Activated CD4-positive, alpha-beta T cell treated with anti-CD3 and anti-CD28 coated beads, Interleukin-2, amount 50 U/mL, for 24 hours (primary cell): ENCODE results near the gene SRSF4.
"Not testable (repeated sequence)": the region's sequence is repeated elsewhere in the genome, so short reads cannot be mapped to it uniquely, and the experiment has no call there.

Experiments
- DNase-seq, 2 donors: peaks; one replicate each; pipeline ENCODE4 v3.0.0-alpha.2; 2020; ENCODE audit warnings: low read depth in 1 of 2, low spot score in 1 of 2

SRSF4 gene

DNA sequence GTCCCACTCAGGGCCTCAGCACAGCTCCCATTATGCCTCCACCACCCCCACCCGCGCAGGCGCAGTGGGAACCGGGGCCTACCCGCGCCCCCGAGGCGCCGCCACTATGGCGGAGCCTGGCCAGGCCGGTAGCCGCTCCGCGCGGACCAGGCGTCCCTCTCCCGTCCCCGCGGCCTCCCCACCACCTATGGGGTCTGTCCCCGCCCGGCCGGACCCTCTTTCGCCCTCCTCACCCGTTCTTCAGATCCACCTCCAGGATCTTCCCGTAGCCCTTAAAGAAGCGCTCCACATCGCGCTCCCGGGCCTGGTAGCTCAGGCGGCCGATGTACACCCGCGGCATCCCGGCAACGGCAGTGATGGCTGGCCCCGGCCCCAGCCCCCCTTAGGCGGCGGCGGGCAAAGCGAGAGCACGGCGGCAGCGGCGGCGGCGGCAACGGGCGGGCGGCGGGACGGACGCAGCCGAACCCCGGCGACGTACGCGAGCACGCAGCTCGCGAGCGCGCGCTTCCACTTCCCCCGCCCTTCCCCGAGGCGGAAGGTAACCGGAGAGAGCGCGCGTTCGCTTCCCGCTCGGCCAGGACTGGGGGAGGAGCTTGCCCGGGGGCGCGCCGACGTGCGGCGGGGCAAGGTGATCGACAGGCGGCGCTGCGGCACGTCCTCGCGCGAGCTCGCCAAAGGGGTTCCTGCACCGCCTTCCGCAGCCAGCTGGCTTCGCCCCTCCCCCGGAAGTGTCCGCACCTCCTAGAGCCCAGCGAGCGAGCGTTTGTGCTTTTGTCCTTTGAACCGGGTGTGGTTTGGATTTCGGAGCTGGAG is at the start of gene SRSF4:
Gene SRSF4, minus strand, starts transcription at position 488 of the 813 bp plus-strand sequence. Its CDS starts 148 bp downstream, at position 340.
- DNase-seq: peak; percentile 95 to 98

DNA sequence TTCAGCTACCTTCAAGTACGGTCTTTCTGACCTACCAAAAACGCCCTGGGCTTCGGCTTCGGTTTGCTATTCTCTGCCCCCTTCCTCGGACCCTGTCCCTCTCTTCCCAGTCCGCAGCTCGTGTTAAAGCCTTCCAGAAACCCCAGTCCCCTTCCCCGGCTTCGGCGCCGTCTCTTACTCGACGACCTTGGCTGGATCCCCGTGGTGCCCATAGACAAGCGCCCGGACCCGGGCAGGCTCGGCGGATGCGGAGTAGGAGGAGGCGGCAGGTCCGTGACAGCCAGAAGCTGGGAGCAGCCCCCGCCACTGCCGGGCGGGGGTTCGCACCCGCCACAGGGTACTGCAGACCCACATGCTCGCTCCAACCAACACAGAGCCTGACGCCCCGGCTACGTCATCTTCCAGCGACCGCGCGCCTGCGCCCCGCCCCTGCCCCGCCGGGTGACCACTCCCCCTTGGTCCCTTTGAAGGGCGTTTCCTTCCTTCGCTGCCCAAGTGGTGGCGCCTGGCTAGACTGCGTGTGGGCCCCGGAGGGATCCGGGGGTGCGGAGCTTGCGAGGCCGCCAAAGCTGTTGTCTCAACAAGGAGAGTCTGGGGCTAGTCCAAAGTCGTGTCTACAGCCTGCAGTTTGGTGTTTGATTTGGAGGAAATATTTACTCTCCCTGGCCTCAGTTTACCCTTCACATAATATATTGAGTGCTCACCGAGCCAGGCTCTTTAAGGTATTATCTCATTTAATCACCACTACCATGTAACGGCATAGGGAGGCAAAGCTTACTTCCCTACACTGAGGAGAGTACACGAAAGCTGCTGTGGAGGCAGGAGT is 49.1 kb upstream of the SRSF4 start, which contains the start of gene MECR:
Gene MECR, minus strand, starts transcription at position 382 of the 826 bp plus-strand sequence. Its CDS starts 28 bp downstream, at position 354.
- DNase-seq: peak; percentile 93 to 97

DNA sequence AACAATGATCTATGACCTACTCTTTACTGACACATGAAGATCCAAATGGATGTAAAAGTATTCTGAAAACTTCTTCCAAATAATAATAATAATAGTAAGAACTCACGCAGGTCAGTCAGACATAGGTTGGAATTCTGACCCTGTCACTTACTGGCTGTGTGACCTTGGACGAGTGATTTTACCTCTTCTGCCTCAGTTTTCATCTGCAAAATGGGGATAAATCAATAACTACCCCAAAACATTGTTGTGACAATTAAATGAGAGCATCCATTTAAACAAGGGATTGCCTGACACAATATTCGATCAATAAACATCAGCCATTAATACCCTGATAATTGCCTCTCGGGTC is 48.5 kb upstream of the SRSF4 start:
- DNase-seq: no peak

DNA sequence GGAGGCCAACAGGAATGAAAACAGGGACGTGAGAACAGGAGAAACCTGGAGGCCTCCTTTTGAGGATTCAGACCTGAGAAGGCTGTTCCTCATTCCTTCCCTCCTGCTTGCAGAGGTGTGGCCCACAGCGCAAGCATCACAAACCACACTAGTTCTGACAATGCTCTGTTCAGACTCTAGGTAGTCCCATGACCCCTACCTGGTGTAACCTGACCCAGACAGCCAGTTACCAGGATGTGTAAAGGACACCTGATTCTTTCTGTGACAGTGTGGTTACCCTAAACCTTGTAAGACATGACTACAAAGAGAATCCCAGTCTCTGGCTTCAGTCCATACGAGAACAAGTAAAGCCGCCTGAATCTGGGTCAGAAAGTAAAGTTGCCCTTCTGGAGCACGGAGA is 45.8 kb upstream of the SRSF4 start:
- no peak for DNase-seq

DNA sequence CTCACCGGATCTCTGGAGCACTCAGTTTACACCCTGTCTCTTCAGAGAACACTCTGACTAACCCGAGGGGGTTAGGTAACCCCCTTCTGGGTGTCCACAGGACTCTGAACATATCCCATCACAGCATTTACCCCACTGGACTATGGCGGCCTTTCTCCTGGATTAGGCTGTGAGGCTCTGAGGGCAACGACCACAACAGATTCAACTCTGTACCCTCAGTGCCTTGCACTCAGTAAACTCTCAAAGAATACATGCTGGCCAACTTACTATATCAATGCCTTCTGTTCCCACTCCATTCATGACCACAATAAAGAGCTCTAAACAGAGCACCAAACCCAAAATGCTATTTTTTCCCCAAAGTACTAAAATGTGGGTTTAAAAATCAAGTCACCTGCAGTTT is 43.7 kb upstream of the SRSF4 start:
- no peak for DNase-seq

DNA sequence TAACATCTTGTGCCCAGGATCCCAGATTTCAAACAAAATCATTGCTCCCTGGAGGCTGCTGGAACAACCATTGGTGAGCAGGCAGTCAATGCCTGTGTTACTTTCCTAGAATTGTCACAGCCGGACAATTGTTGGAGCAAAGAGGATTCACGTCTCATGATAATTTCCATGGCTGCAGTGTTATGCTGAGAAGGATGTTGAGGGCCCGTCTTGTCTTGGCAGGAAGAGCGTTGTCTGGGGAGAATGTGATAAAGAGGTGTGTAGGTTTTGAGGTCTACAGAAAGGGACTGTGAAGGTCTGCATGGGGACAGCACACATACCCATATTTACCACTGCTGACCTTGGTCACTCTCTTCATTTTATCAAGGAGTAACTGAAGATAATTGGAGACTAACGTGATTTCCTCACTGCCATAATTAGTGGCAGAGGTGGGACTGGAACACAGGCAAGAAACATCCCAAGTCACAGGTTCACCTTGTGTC is 42.7 kb upstream of the SRSF4 start:
- no peak for DNase-seq

DNA sequence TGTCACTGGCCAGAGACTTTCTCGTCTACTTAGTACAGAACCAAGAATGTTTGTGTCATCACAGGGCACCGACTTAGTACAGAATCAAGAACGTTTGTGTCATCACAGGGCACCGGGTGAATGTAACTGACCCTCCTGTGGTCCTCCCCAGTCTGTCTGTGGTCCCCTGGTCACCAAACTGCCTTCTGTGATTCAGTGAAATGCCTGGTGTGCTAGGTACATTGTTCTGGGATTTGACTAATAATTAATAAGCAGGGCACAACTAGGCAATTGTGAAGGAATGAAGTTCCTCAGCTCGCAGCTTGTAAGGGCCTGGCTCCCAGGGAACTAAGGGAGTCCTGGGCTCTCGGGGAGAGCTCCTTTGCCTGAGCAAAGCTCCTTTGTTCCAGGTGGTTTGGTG is 41.8 kb upstream of the SRSF4 start:
- DNase-seq: no peak

DNA sequence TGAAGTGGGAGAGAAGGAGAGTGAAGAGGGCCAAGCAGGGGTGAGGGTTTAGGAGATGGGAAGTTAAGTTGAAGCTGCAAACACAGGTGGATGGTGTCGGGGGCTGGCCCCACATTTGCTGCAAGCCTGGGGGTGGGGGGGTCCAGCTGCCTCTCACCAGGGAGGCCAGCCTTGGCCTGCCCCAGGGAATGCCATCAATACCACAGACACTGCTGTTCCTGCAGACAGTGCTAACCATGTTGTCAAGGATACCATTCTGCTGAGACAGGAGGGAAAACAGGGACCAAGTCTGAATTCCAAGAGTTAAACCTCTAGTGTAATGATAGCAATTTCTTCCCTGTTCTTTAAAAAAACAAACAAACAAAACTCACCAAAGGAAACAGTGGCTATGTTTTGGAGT is 41.0 kb upstream of the SRSF4 start:
- DNase-seq: no peak

DNA sequence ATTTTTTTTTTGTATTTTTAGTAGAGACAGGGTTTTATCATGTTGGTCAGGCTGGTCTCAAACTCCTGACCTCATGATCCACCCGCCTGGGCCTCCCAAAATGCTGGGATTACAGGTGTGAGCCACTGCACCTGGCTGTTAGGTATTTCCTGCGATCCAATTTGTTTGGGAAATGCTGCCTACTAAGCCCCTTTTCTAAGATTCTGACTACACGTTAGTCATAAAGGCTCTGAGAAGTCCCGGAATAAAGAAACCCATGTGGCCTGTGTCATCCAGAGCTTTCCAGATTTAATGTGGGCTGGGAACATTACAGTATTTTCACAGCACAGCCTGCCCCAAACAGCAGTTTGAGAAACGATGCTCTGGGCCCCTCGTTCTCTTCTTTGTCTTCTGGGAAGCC is 40.6 kb upstream of the SRSF4 start:
- not testable (repeated sequence) for DNase-seq

DNA sequence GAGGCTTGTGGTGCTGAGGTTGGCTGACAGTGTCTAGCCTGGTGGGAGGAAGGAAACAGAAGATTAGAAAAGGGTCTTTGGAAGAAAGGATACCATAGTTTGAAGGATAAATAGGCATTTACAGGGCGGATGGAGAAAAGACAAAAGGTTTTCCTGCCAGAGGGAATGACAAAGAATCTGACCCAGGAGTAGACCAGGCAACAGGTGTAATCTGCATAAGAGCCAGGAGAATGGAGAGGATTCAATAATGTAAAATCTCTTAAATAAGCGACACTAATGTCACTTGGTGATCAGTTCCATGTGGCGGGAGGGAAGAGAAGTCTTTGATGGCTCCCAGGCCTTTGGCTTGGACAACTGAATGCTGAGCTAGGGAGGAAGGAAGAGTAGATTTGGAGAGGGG is 39.6 kb upstream of the SRSF4 start:
- no peak for DNase-seq

DNA sequence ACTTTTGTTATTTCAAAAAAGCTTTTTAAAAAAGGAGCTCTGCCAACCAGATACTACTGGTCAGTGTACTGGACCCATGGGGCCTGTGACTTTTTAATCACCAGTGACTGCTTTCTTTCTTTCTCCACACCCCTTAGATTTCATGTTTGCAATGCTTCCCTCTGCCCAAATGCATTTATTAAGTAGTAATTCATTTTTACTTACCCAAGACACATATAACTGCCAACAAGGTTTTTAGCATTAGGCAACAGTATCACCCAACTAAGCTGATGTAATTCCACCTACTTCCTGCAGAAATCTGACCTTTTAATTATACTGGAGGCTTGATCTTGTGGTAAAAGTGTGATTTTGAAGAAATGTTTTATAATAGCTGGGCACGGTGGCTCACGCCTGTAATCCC is 36.5 kb upstream of the SRSF4 start:
- DNase-seq: no peak

DNA sequence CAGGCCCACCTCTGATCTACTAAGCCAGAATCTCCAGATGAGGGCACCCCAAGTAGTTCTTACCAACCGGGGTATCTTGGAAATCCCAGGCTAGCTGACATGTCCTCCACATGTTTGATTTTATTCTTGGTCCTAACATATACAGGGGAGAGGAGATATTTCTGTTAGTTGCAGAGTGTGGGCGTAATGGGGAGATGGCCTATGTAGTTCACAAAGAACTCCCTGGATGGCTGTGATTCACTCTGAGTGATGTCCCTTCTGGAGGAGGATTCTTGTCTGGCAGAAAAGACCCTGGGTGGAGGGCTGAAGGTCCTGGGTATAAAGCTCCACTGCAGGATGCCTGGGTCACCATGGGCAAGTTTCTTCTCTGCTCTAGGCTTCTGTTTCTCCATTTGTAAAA is 35.9 kb upstream of the SRSF4 start:
- DNase-seq: no peak

DNA sequence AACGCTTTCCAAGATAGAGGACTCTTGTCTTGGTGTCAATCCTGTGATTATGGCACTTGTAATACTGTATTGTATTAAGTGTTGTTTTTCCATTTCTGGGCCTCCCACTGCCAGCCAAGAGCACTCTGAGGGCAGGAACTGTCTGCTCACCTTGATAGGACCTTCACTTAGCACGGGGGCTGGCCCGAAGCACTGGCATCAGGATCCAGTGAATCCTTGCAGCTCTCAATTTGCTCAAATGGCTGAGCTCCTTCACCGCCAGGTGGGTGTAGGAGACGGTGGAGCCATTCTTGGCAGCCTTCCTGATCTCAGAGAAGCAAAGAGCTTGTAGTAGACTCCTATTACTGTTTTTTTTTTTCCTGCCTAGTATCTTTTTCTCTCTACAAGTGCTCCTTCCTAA is 31.4 kb upstream of the SRSF4 start:
- no peak for DNase-seq

DNA sequence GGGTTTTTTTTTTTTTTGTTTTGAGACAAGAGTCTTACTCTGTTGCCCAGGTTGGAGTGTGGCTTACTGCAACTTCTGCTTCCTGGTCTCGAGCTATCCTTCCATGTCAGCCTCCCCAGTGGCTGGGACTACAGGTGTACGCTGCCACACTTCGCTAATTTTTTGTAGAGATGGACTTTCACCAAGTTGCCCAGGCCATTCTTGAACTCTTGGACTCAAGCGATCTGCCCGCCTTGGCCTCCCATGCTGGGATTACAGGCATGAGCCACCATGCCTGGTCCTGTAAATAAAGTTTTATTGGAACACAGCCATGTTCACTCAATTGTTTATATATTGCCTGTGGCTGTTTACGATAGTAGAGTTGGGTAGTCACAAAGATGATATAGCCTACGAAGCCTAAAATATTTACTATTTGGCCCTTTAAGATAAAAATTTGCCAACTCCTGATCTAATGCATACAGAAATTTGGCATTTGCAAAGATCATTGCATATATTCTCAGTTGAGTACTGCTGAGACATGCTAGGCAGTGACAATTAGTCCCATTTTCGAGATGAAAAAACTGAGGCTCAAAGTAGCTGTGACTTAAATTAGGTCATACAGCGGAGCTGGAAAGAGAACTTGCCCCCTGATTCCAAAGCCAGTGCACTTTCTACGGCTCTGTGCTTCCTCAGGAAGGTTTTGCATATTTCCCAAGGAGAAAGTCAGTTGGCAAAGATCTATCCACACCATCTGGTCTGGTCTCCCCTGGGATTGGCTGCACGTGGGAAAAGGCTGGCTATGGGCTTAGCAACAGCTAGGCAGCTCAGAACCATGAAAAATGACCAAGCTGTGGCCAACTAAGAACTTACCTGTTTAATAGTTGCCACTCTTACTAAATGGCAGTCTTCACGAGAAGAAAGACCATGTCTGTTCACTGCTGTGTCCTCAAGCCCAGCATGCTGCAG is 29.7 kb upstream of the SRSF4 start:
- no peak for DNase-seq

DNA sequence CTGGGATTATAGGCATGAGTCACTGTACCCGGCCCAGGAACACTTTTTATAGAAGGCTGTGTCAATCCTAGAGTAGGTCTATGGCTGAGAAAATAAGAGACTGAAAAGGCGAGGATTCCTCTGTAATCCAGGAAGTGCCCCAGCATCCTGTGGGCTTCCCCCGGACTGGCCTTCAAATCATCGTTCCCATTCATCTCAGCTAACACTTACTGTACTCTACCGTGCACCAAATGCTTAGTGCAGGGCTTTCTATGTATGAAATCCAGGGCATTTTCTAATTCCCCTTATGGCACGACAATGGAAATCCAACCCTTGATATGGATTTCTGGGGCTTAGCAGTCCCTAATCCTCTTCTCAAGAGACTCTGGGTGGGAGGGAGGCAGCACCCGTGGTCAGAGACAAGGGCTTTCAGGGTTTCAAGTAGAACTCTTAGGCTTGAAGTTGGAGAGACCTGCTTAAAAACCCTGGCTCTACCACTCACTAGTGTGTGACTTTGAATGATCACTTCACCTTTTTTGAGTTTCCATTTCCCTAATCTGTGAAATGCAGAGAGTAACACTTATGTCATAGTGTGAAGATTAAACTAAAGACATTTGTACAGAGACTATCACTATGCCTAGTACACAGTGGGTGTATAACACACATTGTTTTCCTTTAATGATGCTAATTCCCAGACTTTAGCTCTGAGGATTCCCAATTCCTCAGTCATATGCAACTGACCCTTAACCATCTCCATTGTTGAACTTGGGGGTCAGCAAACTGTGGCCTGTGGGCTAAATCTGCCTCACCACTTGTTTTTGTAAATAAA is 28.8 kb upstream of the SRSF4 start:
- DNase-seq: no peak

DNA sequence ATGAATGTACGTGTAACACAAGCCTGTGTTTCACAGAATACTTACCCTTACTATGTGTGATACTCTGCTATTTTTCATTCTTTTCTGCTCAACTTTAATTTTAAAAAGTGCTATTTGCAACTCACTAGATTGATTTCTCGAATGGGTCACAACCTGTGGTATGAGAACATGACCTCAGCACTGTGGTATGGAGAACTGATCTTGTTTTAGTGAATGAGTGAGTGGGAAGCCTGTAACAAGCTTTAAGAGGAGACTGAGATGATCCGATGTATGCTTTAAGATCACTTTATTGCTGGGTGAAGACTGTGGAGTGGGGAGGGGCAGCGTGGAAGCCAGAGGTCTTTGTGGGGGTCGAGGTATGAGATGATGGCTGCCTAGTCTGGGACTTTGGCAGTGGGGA is 27.5 kb upstream of the SRSF4 start:
- no peak for DNase-seq

DNA sequence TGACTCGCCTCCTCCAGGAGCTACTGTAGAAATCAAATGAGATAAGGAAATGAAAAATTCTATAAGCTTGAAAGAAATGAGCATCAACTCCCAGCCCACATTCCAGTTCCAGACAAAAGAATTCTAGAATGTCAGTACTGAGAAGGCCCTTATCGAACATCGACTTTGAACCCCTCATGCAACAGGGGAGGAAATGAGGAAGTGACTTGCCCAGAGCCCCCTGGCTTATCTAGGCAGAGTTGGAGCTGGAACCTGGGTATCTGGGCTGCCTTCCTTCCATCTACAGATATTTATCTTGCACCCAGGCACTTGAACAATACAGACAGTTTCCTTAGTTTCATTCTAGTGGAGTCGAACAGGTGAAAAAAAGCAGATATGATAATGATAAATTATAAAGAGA is 26.7 kb upstream of the SRSF4 start:
- no peak for DNase-seq

DNA sequence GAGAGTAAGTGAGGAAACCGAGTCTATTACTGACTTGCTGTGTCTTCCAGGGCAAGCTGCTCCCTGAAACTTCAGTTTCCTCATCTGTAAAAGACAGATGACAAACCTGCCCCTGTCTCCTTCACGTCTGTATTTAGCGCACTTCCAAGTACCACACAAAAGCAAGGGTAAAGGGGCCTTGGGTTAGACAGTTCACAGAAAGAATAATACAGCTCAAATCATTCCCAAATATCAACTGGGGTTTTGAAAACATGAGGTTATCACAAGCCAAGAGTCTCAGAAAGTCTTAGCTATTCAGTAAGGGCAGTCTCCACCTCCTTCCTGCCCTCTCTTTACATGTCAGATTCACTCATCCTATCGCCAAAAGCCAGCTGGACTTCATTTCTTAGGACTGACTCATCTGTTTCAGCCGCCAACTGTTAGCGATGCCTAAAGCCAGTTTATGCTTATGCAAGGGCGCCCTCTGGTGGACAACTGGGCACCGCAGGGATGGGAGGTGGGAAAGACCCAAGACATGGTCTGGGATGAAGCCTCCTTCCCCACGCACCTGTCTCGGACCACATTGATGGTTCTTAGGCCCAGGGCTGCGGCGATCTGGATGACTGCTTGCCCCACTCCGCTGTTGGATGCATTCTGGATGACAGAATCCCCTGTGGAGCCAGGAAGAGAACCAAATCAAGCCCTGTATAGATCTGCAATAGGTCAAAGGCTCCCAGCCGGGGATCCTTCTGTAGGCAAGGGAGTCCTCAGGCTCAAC is 21.1 kb upstream of the SRSF4 start:
- DNase-seq: peak; percentile 84 to 91

DNA sequence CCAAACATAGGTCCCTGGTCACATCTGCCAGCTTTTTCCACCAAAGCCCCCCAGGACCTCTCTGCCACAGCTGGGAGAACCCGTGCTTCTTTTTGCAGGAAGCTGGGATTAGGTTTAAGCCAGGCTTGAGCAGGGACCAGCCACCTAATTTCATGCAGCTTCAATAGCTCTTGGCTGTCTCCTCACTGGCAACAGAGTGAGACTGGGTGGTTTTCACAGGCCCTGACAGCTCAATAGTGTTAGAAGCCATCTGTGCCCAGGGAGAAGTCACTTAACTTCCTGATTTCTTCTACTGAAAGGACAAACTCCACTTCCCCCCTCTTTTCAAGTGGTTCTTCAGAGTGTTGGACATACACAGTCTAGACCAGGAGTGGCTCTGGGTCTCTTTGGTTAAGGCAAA is 20.4 kb upstream of the SRSF4 start:
- DNase-seq: no peak
